Keratinocyte (primary cell): ENCODE results near the gene CYP1A1. TPM values are rescaled to one million over a fixed set of nuclear protein-coding genes. Genes with fewer than 3 reads are reported as not detected.

Source experiments
- DNase-seq: peaks from one replicate; pipeline ENCODE4 v3.0.0-alpha.2; 2011; ENCODE audit warnings: low read depth, missing footprints, low spot score
- FAIRE-seq: peaks from 2 replicates; lab custom pipeline; 2011; peaks lifted over from hg19 to GRCh38; lab: Jason Lieb, UNC
- H2AFZ ChIP-seq: 2 replicates; pipeline ENCODE4 v1.6.0; 2012; ENCODE audit warnings: low read length, control low read depth, inconsistent platforms; ENCODE audit not compliant: control insufficient read depth
- H3K27ac ChIP-seq: 2 replicates; pipeline ENCODE4 v1.5.1; 2011; ENCODE audit warnings: low read length; ENCODE audit not compliant: control insufficient read depth, insufficient read depth
- H3K27me3 ChIP-seq: 3 replicates; pipeline ENCODE4 v1.6.0; 2011; ENCODE audit warnings: low read length; ENCODE audit not compliant: control insufficient read depth, insufficient read depth; ENCODE audit errors: extremely low read depth
- H3K36me3 ChIP-seq, 2 experiments: 2 replicates in 1 of 2; 3 replicates in 1 of 2; pipeline ENCODE4 v1.5.1; 2011; ENCODE audit warnings: low read length in 2 of 2, mild to moderate bottlenecking in 1 of 2; ENCODE audit not compliant: control insufficient read depth in 2 of 2, insufficient read depth in 2 of 2; ENCODE audit errors: extremely low read depth in 1 of 2
- H3K4me1 ChIP-seq: 3 replicates; pipeline ENCODE4 v1.5.1; 2011; ENCODE audit warnings: low read length; ENCODE audit not compliant: control insufficient read depth, insufficient read depth; ENCODE audit errors: extremely low read depth
- H3K4me2 ChIP-seq: 3 replicates; pipeline ENCODE4 v1.6.0; 2011; ENCODE audit warnings: low read depth, low read length; ENCODE audit not compliant: control insufficient read depth, insufficient read depth; ENCODE audit errors: extremely low read depth
- H3K4me3 ChIP-seq, 3 experiments: fragments of 200-600 bp in 1 of 3; sonication (generic) in 1 of 3; 2 replicates in 2 of 3; 3 replicates in 1 of 3; pipeline ENCODE4 v1.5.1; 2011 to 2016; ENCODE audit warnings: low read length in 3 of 3, mild to moderate bottlenecking in 3 of 3, control low read depth in 2 of 3, inconsistent platforms in 1 of 3, low read depth in 1 of 3, mixed read lengths in 1 of 3, mixed run types in 1 of 3, moderate library complexity in 1 of 3; ENCODE audit not compliant: control insufficient read depth in 2 of 3, insufficient read depth in 2 of 3; ENCODE audit errors: extremely low read depth in 1 of 3
- H3K79me2 ChIP-seq: 2 replicates; pipeline ENCODE4 v1.6.0; 2012; ENCODE audit warnings: low read length; ENCODE audit not compliant: control insufficient read depth, insufficient read depth
- H3K9ac ChIP-seq: 3 replicates; pipeline ENCODE4 v1.6.0; 2011; ENCODE audit warnings: low read length; ENCODE audit not compliant: control insufficient read depth, insufficient read depth; ENCODE audit errors: extremely low read depth
- H3K9me1 ChIP-seq: 3 replicates; pipeline ENCODE4 v1.6.0; 2011; ENCODE audit warnings: low read length; ENCODE audit not compliant: control insufficient read depth, insufficient read depth; ENCODE audit errors: extremely low read depth
- H3K9me3 ChIP-seq: 2 replicates; pipeline ENCODE4 v1.5.1; 2012; ENCODE audit warnings: low read depth, low read length; ENCODE audit not compliant: control insufficient read depth
- H4K20me1 ChIP-seq: 3 replicates; pipeline ENCODE4 v1.6.0; 2011; ENCODE audit warnings: low read length; ENCODE audit not compliant: control insufficient read depth, insufficient read depth; ENCODE audit errors: extremely low read depth
- EZH2 ChIP-seq: IDR thresholded peaks from one replicate; pipeline ENCODE4 v1.6.1; 2012; ENCODE audit warnings: inconsistent platforms, mild to moderate bottlenecking, low read length, moderate library complexity
- dilution Hi-C: fragments of 300-500 bp; cut with MboI; formaldehyde crosslinking; loops from one replicate; pipeline ENCODE4 v1.7.0; 2020; ENCODE audit warnings: low sequenced_read_pairs; ENCODE audit not compliant: extremely low pct_ligation_motif_present
- polyA plus RNA-seq, 5 experiments: library from polyadenylated mRNA; depleted of rRNA in 3 of 5; stranded (reverse) in 3 of 5; stranded (forward) in 1 of 5; unstranded in 1 of 5; fragments of >200 nt; gene quantifications; 1 replicate in 1 of 5; 2 replicates in 3 of 5; 3 replicates in 1 of 5; pipeline versions ENCODE4 v1.2.1 to v1.2.3, GENCODE V29; 2011 to 2012; ENCODE audit warnings: missing spikeins in 2 of 5, low read depth in 1 of 5, low replicate concordance in 1 of 5
- TF ChIP-seq, protein P1 (sequence below), 3 experiments: IDR thresholded peaks in 1 of 3; conservative IDR thresholded peaks in 1 of 3; optimal IDR thresholded peaks in 1 of 3; 2 replicates in 2 of 3; 3 replicates in 1 of 3; pipeline versions ENCODE3 to v1.5.1; 2011; ENCODE audit warnings: low read length in 3 of 3, mild to moderate bottlenecking in 3 of 3, moderate library complexity in 2 of 3, control low read depth in 1 of 3, inconsistent platforms in 1 of 3; ENCODE audit not compliant: insufficient read depth in 2 of 3; ENCODE audit errors: extremely low read depth in 1 of 3

CYP1A1 gene
- polyA plus RNA-seq, 1 donor (not counting 4 experiments of a cell fraction or from before 2014, with no cell fraction given) = 4.8 TPM

DNA sequence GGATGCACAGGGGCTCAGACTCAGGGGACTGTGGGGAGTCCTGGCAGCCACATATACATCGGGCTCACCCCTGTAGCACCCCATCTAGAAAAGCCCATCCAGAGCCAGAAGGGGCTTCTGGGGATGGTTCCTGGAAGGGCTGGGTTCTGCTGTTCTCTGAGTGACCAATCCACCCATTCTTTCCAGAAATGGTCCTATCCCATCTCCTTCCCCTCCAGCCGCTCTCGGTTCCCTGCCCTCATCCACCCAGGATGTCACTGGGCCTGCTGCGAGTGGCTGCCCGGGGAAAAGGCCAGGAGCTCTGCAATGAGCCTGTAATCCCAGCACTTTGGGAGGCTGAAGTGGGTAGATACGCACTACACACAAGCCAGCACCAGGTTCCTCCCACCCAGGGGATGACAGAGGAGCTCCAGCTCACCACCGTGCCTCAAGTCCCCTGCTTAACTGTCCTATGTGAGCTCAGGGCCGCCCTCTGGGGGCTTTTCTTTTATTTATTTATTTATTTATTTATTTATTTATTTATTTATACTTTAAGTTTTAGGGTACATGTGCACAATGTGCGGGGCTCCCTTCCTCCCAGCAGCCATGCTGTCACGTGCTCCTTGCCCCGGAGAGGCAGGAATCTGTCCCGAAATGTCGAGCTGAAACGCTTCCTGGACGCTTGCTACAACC is 42.9 kb upstream of the CYP1A1 start:
- Histone ChIP-seq H3K4me1 (peaks cover 11% of the 10 kb centered on the region), H3K9me1 (no peaks in the 10 kb centered on the region), H3K79me2 (no peaks in the 10 kb centered on the region), H3K4me2 (peak overlapping the region; percentile 4), H3K27ac (no peak overlapping the region), H2AFZ (no peak overlapping the region), H3K9me3 (no peaks in the 10 kb centered on the region), H3K36me3 (no peaks in the 10 kb centered on the region), H3K4me3 (no peak overlapping the region), H4K20me1 (no peaks in the 10 kb centered on the region), H3K9ac (no peak overlapping the region), H3K27me3 (peaks cover 14% of the 10 kb centered on the region)
- dilution Hi-C loops = no loop called here
- DNase-seq = no peak
- TF ChIP-seq EZH2 = no peak
- TF ChIP-seq, protein P1, sequence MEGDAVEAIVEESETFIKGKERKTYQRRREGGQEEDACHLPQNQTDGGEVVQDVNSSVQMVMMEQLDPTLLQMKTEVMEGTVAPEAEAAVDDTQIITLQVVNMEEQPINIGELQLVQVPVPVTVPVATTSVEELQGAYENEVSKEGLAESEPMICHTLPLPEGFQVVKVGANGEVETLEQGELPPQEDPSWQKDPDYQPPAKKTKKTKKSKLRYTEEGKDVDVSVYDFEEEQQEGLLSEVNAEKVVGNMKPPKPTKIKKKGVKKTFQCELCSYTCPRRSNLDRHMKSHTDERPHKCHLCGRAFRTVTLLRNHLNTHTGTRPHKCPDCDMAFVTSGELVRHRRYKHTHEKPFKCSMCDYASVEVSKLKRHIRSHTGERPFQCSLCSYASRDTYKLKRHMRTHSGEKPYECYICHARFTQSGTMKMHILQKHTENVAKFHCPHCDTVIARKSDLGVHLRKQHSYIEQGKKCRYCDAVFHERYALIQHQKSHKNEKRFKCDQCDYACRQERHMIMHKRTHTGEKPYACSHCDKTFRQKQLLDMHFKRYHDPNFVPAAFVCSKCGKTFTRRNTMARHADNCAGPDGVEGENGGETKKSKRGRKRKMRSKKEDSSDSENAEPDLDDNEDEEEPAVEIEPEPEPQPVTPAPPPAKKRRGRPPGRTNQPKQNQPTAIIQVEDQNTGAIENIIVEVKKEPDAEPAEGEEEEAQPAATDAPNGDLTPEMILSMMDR (optimal IDR thresholded peaks at IDR 0.05 in 1 of 3, IDR thresholded peaks at IDR 0.05 in 1 of 3, conservative IDR thresholded peaks at IDR 0.05 in 1 of 3; ENCODE audit: extremely low read depth in 1 of 3, insufficient read depth in 2 of 3, low read length in 3 of 3) = no peak
- FAIRE-seq = no peak

DNA sequence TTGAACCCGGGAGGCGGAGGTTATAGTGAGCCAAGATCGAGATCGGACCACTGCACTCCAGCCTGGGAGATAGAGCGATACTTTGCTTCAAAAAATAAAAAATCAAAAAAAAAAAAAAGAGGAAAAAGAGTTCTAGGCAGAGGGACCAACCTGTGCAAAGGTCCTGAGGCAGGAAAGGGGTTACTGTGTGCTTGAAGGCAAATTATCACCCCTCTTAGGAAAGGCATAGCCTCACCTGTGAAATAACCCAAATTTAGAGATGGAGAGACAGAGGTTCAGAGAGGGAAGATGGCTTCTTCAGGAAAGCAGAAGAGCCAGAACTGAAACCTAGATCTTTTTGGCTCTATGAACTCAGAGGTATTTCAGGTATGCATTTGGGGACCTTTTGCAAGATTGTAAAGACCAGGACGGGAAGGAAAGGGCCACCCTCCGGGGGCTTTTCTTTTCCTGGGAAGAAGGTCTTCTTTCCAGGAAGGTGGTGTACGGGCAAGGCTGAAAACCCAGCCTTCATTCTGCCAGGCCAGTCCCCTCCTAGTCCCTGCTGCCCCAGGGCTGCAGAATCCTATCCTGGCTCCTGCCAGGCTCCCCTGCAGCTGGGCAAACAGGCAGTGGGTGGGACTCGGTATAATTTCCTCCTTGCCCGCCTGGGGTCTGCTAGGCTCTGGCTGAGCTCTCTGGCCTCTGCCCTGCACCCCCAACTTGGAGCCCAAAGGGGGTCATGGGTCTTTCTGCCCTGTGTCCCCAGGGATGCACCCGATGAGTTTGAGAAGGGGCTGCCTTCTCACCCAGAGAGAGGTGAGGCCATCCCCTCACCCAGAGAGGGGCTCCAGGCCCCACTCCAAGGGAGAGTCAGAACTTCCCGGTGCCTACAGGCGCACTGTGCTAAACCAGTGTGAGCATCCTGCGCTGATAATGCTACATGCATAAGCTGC is 42.1 kb upstream of the CYP1A1 start:
- no peak for FAIRE-seq
- no peaks in the 10 kb centered on the region for H3K9me1 ChIP-seq
- H3K9ac ChIP-seq = no peak overlapping the region
- H2AFZ ChIP-seq = no peak overlapping the region
- dilution Hi-C loops = no loop called here
- H4K20me1 ChIP-seq = no peaks in the 10 kb centered on the region
- no peak overlapping the region for H3K4me3 ChIP-seq
- H3K27me3 ChIP-seq = peaks cover 14% of the 10 kb centered on the region
- no peaks in the 10 kb centered on the region for H3K36me3 ChIP-seq
- TF ChIP-seq, protein P1 (optimal IDR thresholded peaks at IDR 0.05 in 1 of 3, IDR thresholded peaks at IDR 0.05 in 1 of 3, conservative IDR thresholded peaks at IDR 0.05 in 1 of 3; ENCODE audit: extremely low read depth in 1 of 3, insufficient read depth in 2 of 3, low read length in 3 of 3) = no peak
- no peak for TF ChIP-seq EZH2
- DNase-seq = no peak
- H3K27ac ChIP-seq = no peak overlapping the region
- no peaks in the 10 kb centered on the region for H3K9me3 ChIP-seq
- no peaks in the 10 kb centered on the region for H3K79me2 ChIP-seq
- H3K4me2 ChIP-seq = no peak overlapping the region
- H3K4me1 ChIP-seq = peaks cover 18% of the 10 kb centered on the region
